Ascending aorta (tissue), 2 donors: ENCODE measurements around the gene PARP8. TPM values are rescaled to one million over a fixed set of nuclear protein-coding genes. Genes with fewer than 3 reads are reported as not detected.

Source experiments
- DNase-seq, 2 donors: peaks; one replicate each; pipeline ENCODE4 v3.0.0-alpha.2; 2019; ENCODE audit warnings: low spot score in 2 of 2
- H3K27ac ChIP-seq, 2 donors: fragments of 200-600 bp; sonication (generic); one replicate each; pipeline ENCODE4 v1.5.1; 2016 to 2017; ENCODE audit warnings: mild to moderate bottlenecking in 1 of 2
- H3K27me3 ChIP-seq: fragments of 200-600 bp; sonication (generic); one replicate; pipeline ENCODE4 v1.5.1; 2017
- H3K36me3 ChIP-seq, 2 donors: fragments of 200-600 bp; sonication (generic); one replicate each; pipeline ENCODE4 v1.5.1; 2016
- H3K4me1 ChIP-seq, 2 donors: fragments of 200-600 bp; sonication (generic); one replicate each; pipeline ENCODE4 v1.5.1; 2016 to 2017; ENCODE audit warnings: mild to moderate bottlenecking in 1 of 2
- H3K4me3 ChIP-seq, 2 donors: fragments of 200-600 bp; sonication (generic); one replicate each; pipeline ENCODE4 v1.5.1; 2016 to 2017; ENCODE audit warnings: mild to moderate bottlenecking in 1 of 2
- H3K9me3 ChIP-seq, 2 donors: fragments of 200-600 bp; sonication (generic); one replicate each; pipeline ENCODE4 v1.5.1; 2016
- CTCF ChIP-seq, 3 experiments: fragments of 200-600 bp in 2 of 3; fragments of 450-650 bp in 1 of 3; sonication (generic) in 2 of 3; IDR thresholded peaks; one replicate each; pipeline ENCODE4 v1.5.1; 2016 to 2019; ENCODE audit warnings: antibody characterized with exemption in 3 of 3, mild to moderate bottlenecking in 1 of 3, moderate library complexity in 1 of 3
- intact Hi-C: fragments of 100-400 bp; cut with DNase I; formaldehyde crosslinking; loops from one replicate; pipeline ENCODE4 v1.15.1; 2023
- total RNA-seq: library from RNA; depleted of rRNA; stranded (reverse); fragments of >200 nt; gene quantifications from one replicate; pipeline ENCODE4 v1.1.0, GENCODE V29; 2016

Gene PARP8
- total RNA-seq, 1 donor from 2014 or later: 5.6 TPM

- no peaks in the 10 kb centered on the region for H3K4me1 ChIP-seq
- no peak for DNase-seq
- intact Hi-C loops: no loop called here
Observed at GRCh38 chr5:50653946-50654345, 12.5 kb upstream of the PARP8 start.

GRCh38 chr5:50655067-50655809 lies 11.2 kb upstream of the PARP8 start:
- Histone ChIP-seq H3K4me3 (no peak overlapping the region), H3K9me3 (no peaks in the 10 kb centered on the region), H3K27me3 (no peaks in the 10 kb centered on the region), H3K27ac (no peak overlapping the region), H3K4me1 (no peaks in the 10 kb centered on the region), H3K36me3 (no peaks in the 10 kb centered on the region)
- no peak for DNase-seq
- no peak for TF ChIP-seq CTCF (IDR thresholded peaks at IDR 0.05)
- intact Hi-C loops: no loop called here

More at GRCh38 chr5:50653946-50654345, 12.5 kb upstream of the PARP8 start:
- H3K27me3 ChIP-seq: no peaks in the 10 kb centered on the region
- H3K4me3 ChIP-seq: no peak overlapping the region
- no peak for TF ChIP-seq CTCF (IDR thresholded peaks at IDR 0.05)
- H3K9me3 ChIP-seq: no peaks in the 10 kb centered on the region
- H3K27ac ChIP-seq: no peak overlapping the region
- no peaks in the 10 kb centered on the region for H3K36me3 ChIP-seq

- H3K4me1 ChIP-seq: no peaks in the 10 kb centered on the region
- H3K27me3 ChIP-seq: no peaks in the 10 kb centered on the region
- TF ChIP-seq CTCF (IDR thresholded peaks at IDR 0.05): no peak
- no peaks in the 10 kb centered on the region for H3K9me3 ChIP-seq
- H3K36me3 ChIP-seq: no peaks in the 10 kb centered on the region
- H3K27ac ChIP-seq: no peak overlapping the region
- intact Hi-C loops: no loop called here
- no peak for DNase-seq
- no peak overlapping the region for H3K4me3 ChIP-seq
Observed at GRCh38 chr5:50655810-50656205, 10.6 kb upstream of the PARP8 start.

DNA sequence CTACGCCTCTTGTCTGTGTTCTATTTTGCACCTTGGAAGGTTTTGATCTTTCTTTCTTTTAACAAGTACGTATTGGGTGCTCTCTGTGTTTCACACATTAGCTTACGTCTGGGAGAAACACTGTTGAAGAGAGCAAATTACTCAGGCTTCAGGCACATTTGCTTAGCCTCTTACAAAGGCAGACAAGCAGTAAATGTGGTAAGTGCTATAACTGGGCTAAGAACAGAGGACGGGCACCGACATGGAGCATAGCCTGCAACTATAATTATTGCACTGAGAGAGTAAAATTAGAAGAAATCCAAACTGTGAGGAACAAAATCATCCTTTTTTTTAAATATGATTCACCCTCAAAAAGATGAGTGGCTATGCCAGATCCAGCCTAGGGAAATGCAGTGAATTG lies 9.4 kb upstream of the PARP8 start:
- H3K36me3 ChIP-seq: no peaks in the 10 kb centered on the region
- H3K4me3 ChIP-seq: no peak overlapping the region
- H3K4me1 ChIP-seq: no peaks in the 10 kb centered on the region
- no peak overlapping the region for H3K27ac ChIP-seq
- no peak for TF ChIP-seq CTCF (IDR thresholded peaks at IDR 0.05)
- H3K27me3 ChIP-seq: no peaks in the 10 kb centered on the region
- intact Hi-C loops: no loop called here
- H3K9me3 ChIP-seq: no peaks in the 10 kb centered on the region
- no peak for DNase-seq

GRCh38 chr5:50658246-50658645 lies 8.2 kb upstream of the PARP8 start:
- Histone ChIP-seq H3K27ac (no peak overlapping the region), H3K27me3 (no peaks in the 10 kb centered on the region), H3K4me3 (no peak overlapping the region), H3K4me1 (no peaks in the 10 kb centered on the region), H3K36me3 (no peaks in the 10 kb centered on the region), H3K9me3 (no peaks in the 10 kb centered on the region)
- no peak for DNase-seq
- no peak for TF ChIP-seq CTCF (IDR thresholded peaks at IDR 0.05)
- intact Hi-C loops: no loop called here
